ENCODE measurements around the gene U2AF2. TPM values are rescaled to one million over a fixed set of nuclear protein-coding genes. Genes with fewer than 3 reads are reported as not detected.
"Not testable (repeated sequence)": the region's sequence is repeated elsewhere in the genome, so short reads cannot be mapped to it uniquely, and the experiment has no call there.

U2AF2 gene
- total RNA-seq, 1 experiment from 2014 or later, result 323 TPM

GRCh38 chr19:55717251-55717650 is 62.4 kb downstream of the U2AF2 start:
- H3K79me2 ChIP-seq (ENCODE audit: low read depth), result no peaks in the 10 kb centered on the region
- no peak overlapping the region for H3K27ac ChIP-seq
- no peaks in the 10 kb centered on the region for H3K9me2 ChIP-seq (ENCODE audit: insufficient read depth)
- no peak for TF ChIP-seq EZH2 (IDR thresholded peaks at IDR 0.05; ENCODE audit: low read depth)
- no peak for TF ChIP-seq CTCF (conservative IDR thresholded peaks at IDR 0.05)
- peaks cover 7% of the 10 kb centered on the region; the same call in 1 of the 2 replicates for H3K9me3 ChIP-seq (ENCODE audit: insufficient read depth, low read depth)
- H3K36me3 ChIP-seq (ENCODE audit: low read depth), result no peaks in the 10 kb centered on the region
- H4K20me1 ChIP-seq (ENCODE audit: insufficient read depth), result no peaks in the 10 kb centered on the region
- BruUV-seq (replicated peaks), result no TSS peak
- H3K4me2 ChIP-seq, result no peak overlapping the region
- ChIA-PET POLR2A (ENCODE audit: unreplicated experiment) (interaction anchor here (0.9 kb wide), 1 partner anchor 1451 kb away, joined by 5 read pairs; no protein-coding TSS in a partner anchor), CTCF (no interaction called here)
- no peak overlapping the region for H2AFZ ChIP-seq
- H3F3A ChIP-seq (ENCODE audit: insufficient read depth, low read depth), result peaks cover 6% of the 10 kb centered on the region; the same call in 1 of the 2 replicates
- H3K4me1 ChIP-seq (replicated peaks; ENCODE audit: insufficient read depth), result no peaks in the 10 kb centered on the region
- peaks cover 77% of the 10 kb centered on the region for H3K27me3 ChIP-seq (ENCODE audit: insufficient read depth, low read depth)
- no peak for DNase-seq
- H3K4me3 ChIP-seq, result no peak overlapping the region
- intact Hi-C loops (cut with micrococcal nuclease; ENCODE audit: unreplicated experiment), result no loop called here

DNA sequence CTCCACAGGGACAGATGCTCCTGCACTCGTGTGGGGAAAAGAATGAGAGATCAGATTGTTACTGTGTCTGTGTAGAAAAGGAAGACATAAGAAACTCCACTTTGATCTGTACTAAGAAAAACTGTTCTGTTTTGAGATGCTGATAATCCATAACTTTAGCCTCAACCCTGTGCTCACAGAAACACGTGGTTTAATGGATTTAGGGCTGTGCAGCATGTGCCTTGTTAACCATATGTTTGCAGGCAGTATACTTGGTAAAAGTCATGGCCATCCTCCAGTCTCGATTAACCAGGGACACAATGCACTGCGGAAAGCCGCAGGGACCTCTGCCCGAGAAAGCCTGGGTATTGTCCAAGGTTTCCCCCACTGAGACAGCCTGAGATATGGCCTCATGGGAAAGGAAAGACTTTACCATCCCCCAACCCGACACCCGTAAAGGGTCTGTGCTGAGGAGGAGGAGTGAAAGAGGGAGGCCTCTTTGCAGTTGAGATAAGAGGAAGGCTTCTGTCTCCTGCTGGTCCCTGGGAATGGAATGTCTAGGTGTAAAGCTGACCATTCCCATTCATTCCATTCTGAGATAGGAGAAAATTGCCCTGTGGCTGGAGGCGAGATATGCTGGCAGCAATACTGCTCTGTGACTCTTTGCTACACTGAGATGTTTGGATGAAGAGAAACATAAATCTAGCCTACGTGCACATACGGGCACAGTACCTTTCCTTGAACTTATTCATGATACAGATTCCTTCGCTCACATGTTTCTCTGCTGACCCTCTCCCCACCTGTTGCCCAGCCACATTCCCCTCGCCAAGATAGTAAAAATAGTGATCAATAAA is 63.3 kb downstream of the U2AF2 start:
- H3K27me3 ChIP-seq (ENCODE audit: insufficient read depth, low read depth), result peaks cover 83% of the 10 kb centered on the region
- DNase-seq; H3K27ac ChIP-seq; H3K9me3 ChIP-seq (ENCODE audit: insufficient read depth, low read depth); H3K4me1 ChIP-seq (replicated peaks; ENCODE audit: insufficient read depth); H3K79me2 ChIP-seq (ENCODE audit: low read depth); CTCF ChIA-PET; POLR2A ChIA-PET (ENCODE audit: unreplicated experiment); H3K9me2 ChIP-seq (ENCODE audit: insufficient read depth); H3K4me2 ChIP-seq; H3F3A ChIP-seq (ENCODE audit: insufficient read depth, low read depth); H3K36me3 ChIP-seq (ENCODE audit: low read depth); BruUV-seq (replicated peaks); intact Hi-C loops (cut with micrococcal nuclease; ENCODE audit: unreplicated experiment); H3K4me3 ChIP-seq; H2AFZ ChIP-seq; H4K20me1 ChIP-seq (ENCODE audit: insufficient read depth): not testable (repeated sequence)

DNA sequence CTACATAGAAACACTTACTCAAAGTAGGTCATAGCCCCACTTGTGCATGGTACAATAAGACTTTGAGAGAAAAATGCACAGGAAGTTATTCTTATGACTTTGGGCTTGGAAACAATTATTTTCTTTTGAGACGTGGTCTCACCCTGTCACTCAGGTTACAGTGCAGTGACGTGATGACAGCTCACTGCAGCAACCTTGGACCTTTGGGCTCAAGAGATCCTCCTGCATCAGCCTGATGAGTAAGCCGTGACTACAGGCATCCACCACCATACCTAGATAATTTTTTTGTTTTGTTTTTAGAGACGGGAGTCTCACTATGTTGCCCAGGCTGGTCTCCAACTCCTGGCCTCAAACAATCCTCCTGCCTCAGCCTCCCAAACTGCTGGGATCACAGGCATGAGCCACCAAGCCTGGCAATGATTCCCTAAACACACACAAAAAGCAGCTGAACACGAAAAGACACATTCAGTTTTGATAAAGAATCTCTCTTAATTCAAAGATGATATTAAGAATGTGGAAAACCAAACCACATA is 65.4 kb downstream of the U2AF2 start:
- Histone ChIP-seq H2AFZ (no peak overlapping the region), H3K36me3 (ENCODE audit: low read depth) (no peaks in the 10 kb centered on the region), H3K9me3 (ENCODE audit: insufficient read depth, low read depth) (peaks cover 7% of the 10 kb centered on the region; the same call in 1 of the 2 replicates), H3K27ac (no peak overlapping the region), H3K27me3 (ENCODE audit: insufficient read depth, low read depth) (peaks cover 88% of the 10 kb centered on the region), H3K79me2 (ENCODE audit: low read depth) (no peaks in the 10 kb centered on the region), H3K4me1 (replicated peaks; ENCODE audit: insufficient read depth) (no peaks in the 10 kb centered on the region), H3K4me2 (no peak overlapping the region), H3K4me3 (no peak overlapping the region), H3K9me2 (ENCODE audit: insufficient read depth) (no peaks in the 10 kb centered on the region), H3F3A (ENCODE audit: insufficient read depth, low read depth) (no peaks in the 10 kb centered on the region), H4K20me1 (ENCODE audit: insufficient read depth) (no peaks in the 10 kb centered on the region)
- no TSS peak for BruUV-seq (replicated peaks)
- ChIA-PET CTCF (no interaction called here), POLR2A (ENCODE audit: unreplicated experiment) (no interaction called here)
- intact Hi-C loops (cut with micrococcal nuclease; ENCODE audit: unreplicated experiment), result no loop called here
- TF ChIP-seq CTCF (conservative IDR thresholded peaks at IDR 0.05) (no peak), EZH2 (IDR thresholded peaks at IDR 0.05; ENCODE audit: low read depth) (no peak)
- no peak for DNase-seq
